GM12873 (cell line): ENCODE measurements around the gene XYLT1.

ENCODE experiments used
- CTCF ChIP-seq: IDR thresholded peaks from 2 replicates; pipeline ENCODE4 v1.5.1; 2012; ENCODE audit warnings: low read depth, mild to moderate bottlenecking, moderate library complexity, low read length, control low read depth; ENCODE audit not compliant: insufficient read depth; ENCODE audit errors: missing control alignments

XYLT1 gene

GRCh38 chr16:17143546-17144419 is 327.0 kb downstream of the XYLT1 start:
- no peak for TF ChIP-seq CTCF

GRCh38 chr16:17138801-17139200 is 332.0 kb downstream of the XYLT1 start:
- no peak for TF ChIP-seq CTCF

- no peak for TF ChIP-seq CTCF
Observed at GRCh38 chr16:17135439-17135838, 335.3 kb downstream of the XYLT1 start.

GRCh38 chr16:17134586-17134985 is 336.2 kb downstream of the XYLT1 start:
- TF ChIP-seq CTCF: no peak

- TF ChIP-seq CTCF: no peak
Observed at GRCh38 chr16:17133851-17134250, 336.9 kb downstream of the XYLT1 start.

- peak; percentile 17 for TF ChIP-seq CTCF
Observed at GRCh38 chr16:17131351-17131750, 339.4 kb downstream of the XYLT1 start.

- TF ChIP-seq CTCF: no peak
Observed at GRCh38 chr16:17130733-17131132, 340.0 kb downstream of the XYLT1 start.
